Trophoblast cell (in vitro differentiated cells and primary cell): ENCODE data around the gene PIK3CG.
"Not testable (repeated sequence)": the region's sequence is repeated elsewhere in the genome, so short reads cannot be mapped to it uniquely, and the experiment has no call there.

ENCODE experiments used
- DNase-seq, 2 donors: peaks; one replicate each; pipeline ENCODE4 v3.0.0-alpha.2; 2016
- H2AFZ ChIP-seq: 2 replicates; pipeline ENCODE4 v1.6.1; 2013; ENCODE audit warnings: low read length, moderate library complexity, mild to moderate bottlenecking; ENCODE audit not compliant: insufficient read depth, poor library complexity
- H2AK5ac ChIP-seq: 2 replicates; pipeline ENCODE4 v1.6.1; 2013; ENCODE audit warnings: mild to moderate bottlenecking, low read length
- H2BK120ac ChIP-seq: 2 replicates; pipeline ENCODE4 v1.6.1; 2013; ENCODE audit warnings: low read length, mild to moderate bottlenecking, moderate library complexity; ENCODE audit not compliant: insufficient read depth, poor library complexity
- H2BK12ac ChIP-seq: 2 replicates; pipeline ENCODE4 v1.6.1; 2013; ENCODE audit warnings: mild to moderate bottlenecking, low read length, moderate library complexity
- H2BK5ac ChIP-seq: 2 replicates; pipeline ENCODE4 v1.6.1; 2013; ENCODE audit warnings: low read length, low read depth, moderate library complexity, mild to moderate bottlenecking; ENCODE audit not compliant: poor library complexity
- H3K14ac ChIP-seq: 2 replicates; pipeline ENCODE4 v1.6.1; 2013; ENCODE audit warnings: mild to moderate bottlenecking, low read length
- H3K18ac ChIP-seq: 2 replicates; pipeline ENCODE4 v1.6.1; 2013; ENCODE audit warnings: mild to moderate bottlenecking, low read length
- H3K23ac ChIP-seq: 2 replicates; pipeline ENCODE4 v1.6.1; 2013; ENCODE audit warnings: low read length
- H3K27ac ChIP-seq: 2 replicates; pipeline ENCODE4 v1.5.1; 2013; ENCODE audit warnings: low read depth, mild to moderate bottlenecking, inconsistent platforms, low read length, moderate library complexity
- H3K27me3 ChIP-seq: 2 replicates; pipeline ENCODE4 v1.6.1; 2013; ENCODE audit warnings: inconsistent platforms, mild to moderate bottlenecking, low read length, moderate library complexity; ENCODE audit not compliant: insufficient read depth
- H3K36me3 ChIP-seq, 2 experiments: 1 replicate in 1 of 2; 2 replicates in 1 of 2; pipeline ENCODE4 v1.6.1; 2013; ENCODE audit warnings: low read length in 2 of 2, mild to moderate bottlenecking in 2 of 2, moderate library complexity in 1 of 2; ENCODE audit not compliant: insufficient read depth in 2 of 2, control insufficient read depth in 1 of 2
- H3K4ac ChIP-seq: 2 replicates; pipeline ENCODE4 v1.6.1; 2013; ENCODE audit warnings: low read depth, mild to moderate bottlenecking, low read length, moderate library complexity
- H3K4me1 ChIP-seq, 2 experiments: 1 replicate in 1 of 2; 2 replicates in 1 of 2; pipeline ENCODE4 v1.6.1; 2013; ENCODE audit warnings: low read length in 2 of 2, mild to moderate bottlenecking in 2 of 2, moderate library complexity in 1 of 2; ENCODE audit not compliant: insufficient read depth in 2 of 2, control insufficient read depth in 1 of 2
- H3K4me2 ChIP-seq: 2 replicates; pipeline ENCODE4 v1.6.1; 2013; ENCODE audit warnings: inconsistent platforms, mild to moderate bottlenecking, low read length, moderate library complexity
- H3K4me3 ChIP-seq: 2 replicates; pipeline ENCODE4 v1.5.1; 2013; ENCODE audit warnings: mild to moderate bottlenecking, low read depth, low read length, inconsistent platforms
- H3K79me1 ChIP-seq: one replicate; pipeline ENCODE4 v1.6.1; 2013; ENCODE audit warnings: low read length
- H3K79me2 ChIP-seq: 2 replicates; pipeline ENCODE4 v1.6.1; 2013; ENCODE audit warnings: low read length, mild to moderate bottlenecking; ENCODE audit not compliant: control insufficient read depth, insufficient read depth, poor library complexity
- H3K9ac ChIP-seq: 2 replicates; pipeline ENCODE4 v1.6.1; 2013; ENCODE audit warnings: mild to moderate bottlenecking, low read length
- H3K9me3 ChIP-seq: 2 replicates; pipeline ENCODE4 v1.6.1; 2013; ENCODE audit warnings: low read depth, mild to moderate bottlenecking, control low read depth, inconsistent platforms, low read length; ENCODE audit not compliant: insufficient read depth
- H4K12ac ChIP-seq: 2 replicates; pipeline ENCODE4 v1.6.1; 2013; ENCODE audit warnings: low read depth, mild to moderate bottlenecking, low read length, moderate library complexity
- H4K8ac ChIP-seq: 2 replicates; pipeline ENCODE4 v1.6.1; 2013; ENCODE audit warnings: low read depth, mild to moderate bottlenecking, low read length, moderate library complexity
- H4K91ac ChIP-seq: one replicate; pipeline ENCODE4 v1.6.1; 2013; ENCODE audit warnings: low read depth, mild to moderate bottlenecking, low read length, moderate library complexity
- WGBS: extraction: QIAGEN DNeasy Blood & Tissue Kit; methylation state at CpG from one replicate; pipeline ENCODE4 v1.1.7; 2013; ENCODE audit warnings: missing lambda C conversion rate; ENCODE audit not compliant: insufficient read length, insufficient coverage; ENCODE audit errors: extremely low coverage; 5-methylcytosine and 5-hydroxymethylcytosine counted together

PIK3CG gene

GRCh38 chr7:106926892-106927291 is 61.8 kb downstream of the PIK3CG start:
- WGBS = no CpG with 5 or more reads among the region's 4 CpGs
- no peak overlapping the region for H3K18ac ChIP-seq
- no peak overlapping the region for H4K91ac ChIP-seq
- H3K4me2 ChIP-seq = no peak overlapping the region
- no peak for DNase-seq
- H3K36me3 ChIP-seq = no peaks in the 10 kb centered on the region
- no peak overlapping the region for H3K23ac ChIP-seq
- H3K4me1 ChIP-seq = no peaks in the 10 kb centered on the region
- H3K79me2 ChIP-seq = no peaks in the 10 kb centered on the region
- H3K14ac ChIP-seq = no peak overlapping the region
- no peak overlapping the region for H4K12ac ChIP-seq
- no peaks in the 10 kb centered on the region for H3K79me1 ChIP-seq
- no peak overlapping the region for H2AK5ac ChIP-seq
- H3K4ac ChIP-seq = no peak overlapping the region
- no peak overlapping the region for H2BK120ac ChIP-seq
- no peak overlapping the region for H2BK5ac ChIP-seq
- H3K9ac ChIP-seq = no peak overlapping the region
- no peak overlapping the region for H3K27ac ChIP-seq
- no peaks in the 10 kb centered on the region for H3K9me3 ChIP-seq
- no peak overlapping the region for H2BK12ac ChIP-seq
- H3K4me3 ChIP-seq = no peak overlapping the region
- H3K27me3 ChIP-seq = no peaks in the 10 kb centered on the region
- H4K8ac ChIP-seq = no peak overlapping the region
- H2AFZ ChIP-seq = no peak overlapping the region

- Histone ChIP-seq H2BK120ac (no peak overlapping the region), H3K4ac (no peak overlapping the region), H3K4me1 (no peaks in the 10 kb centered on the region), H2AK5ac (no peak overlapping the region), H4K8ac (no peak overlapping the region), H3K23ac (no peak overlapping the region), H3K36me3 (no peaks in the 10 kb centered on the region), H3K18ac (no peak overlapping the region), H3K79me1 (no peaks in the 10 kb centered on the region), H2BK5ac (no peak overlapping the region), H3K27me3 (no peaks in the 10 kb centered on the region), H2BK12ac (no peak overlapping the region), H3K4me2 (no peak overlapping the region), H4K12ac (no peak overlapping the region), H2AFZ (no peak overlapping the region), H3K79me2 (no peaks in the 10 kb centered on the region), H3K9ac (no peak overlapping the region), H3K27ac (no peak overlapping the region), H3K14ac (no peak overlapping the region), H3K4me3 (no peak overlapping the region), H3K9me3 (no peaks in the 10 kb centered on the region), H4K91ac (no peak overlapping the region)
- DNase-seq = no peak
- WGBS = no CpG with 5 or more reads among the region's 2 CpGs
Measured at GRCh38 chr7:106927536-106927935, 62.5 kb downstream of the PIK3CG start.

GRCh38 chr7:106929616-106930015 is 64.5 kb downstream of the PIK3CG start:
- not testable (repeated sequence) for H3K79me2 ChIP-seq, H3K9ac ChIP-seq, H3K79me1 ChIP-seq, H3K4ac ChIP-seq, H3K4me1 ChIP-seq, H4K91ac ChIP-seq, H3K27ac ChIP-seq, H2BK120ac ChIP-seq, H3K9me3 ChIP-seq, H2BK12ac ChIP-seq, H3K14ac ChIP-seq, H2AK5ac ChIP-seq, H4K8ac ChIP-seq, H3K27me3 ChIP-seq, H2BK5ac ChIP-seq, H3K36me3 ChIP-seq, H3K4me2 ChIP-seq, H3K4me3 ChIP-seq, H3K23ac ChIP-seq, H3K18ac ChIP-seq, DNase-seq, H4K12ac ChIP-seq, H2AFZ ChIP-seq
- WGBS = no CpG with 5 or more reads among the region's 2 CpGs

GRCh38 chr7:106936236-106936635 is 71.2 kb downstream of the PIK3CG start:
- Histone ChIP-seq H2BK12ac (no peak overlapping the region), H3K4me2 (no peak overlapping the region), H3K79me1 (no peaks in the 10 kb centered on the region), H3K27me3 (no peaks in the 10 kb centered on the region), H3K23ac (no peak overlapping the region), H2AK5ac (no peak overlapping the region), H3K79me2 (no peaks in the 10 kb centered on the region), H4K8ac (no peak overlapping the region), H3K4me1 (no peaks in the 10 kb centered on the region), H3K18ac (no peak overlapping the region), H3K9ac (no peak overlapping the region), H4K12ac (no peak overlapping the region), H3K14ac (no peak overlapping the region), H2AFZ (no peak overlapping the region), H3K4ac (no peak overlapping the region), H3K9me3 (no peaks in the 10 kb centered on the region), H4K91ac (no peak overlapping the region), H3K4me3 (no peak overlapping the region), H3K27ac (no peak overlapping the region), H2BK120ac (no peak overlapping the region), H3K36me3 (no peaks in the 10 kb centered on the region), H2BK5ac (no peak overlapping the region)
- DNase-seq = no peak
- WGBS = no CpG with 5 or more reads among the region's 6 CpGs
